AG09309 (cell line): Measurements from ENCODE around the gene GRHL1.
A peak's percentile ranks its signal among the peaks of the same experiment; 100 is the strongest.

ENCODE experiments used
- DNase-seq: peaks from one replicate; pipeline ENCODE4 v3.0.0-alpha.2; 2010; ENCODE audit warnings: low read depth
- H3K4me3 ChIP-seq: 2 replicates; pipeline ENCODE4 v1.5.1; 2011; ENCODE audit warnings: mild to moderate bottlenecking, low read depth, low read length, moderate library complexity; ENCODE audit not compliant: control insufficient read depth
- TF ChIP-seq, protein P1 (sequence below): IDR thresholded peaks from 2 replicates; pipeline ENCODE4 v1.5.1; 2011; ENCODE audit warnings: mild to moderate bottlenecking, low read depth, low read length, inconsistent platforms; ENCODE audit not compliant: insufficient read depth, control insufficient read depth; ENCODE audit errors: missing control alignments

Gene GRHL1

DNA sequence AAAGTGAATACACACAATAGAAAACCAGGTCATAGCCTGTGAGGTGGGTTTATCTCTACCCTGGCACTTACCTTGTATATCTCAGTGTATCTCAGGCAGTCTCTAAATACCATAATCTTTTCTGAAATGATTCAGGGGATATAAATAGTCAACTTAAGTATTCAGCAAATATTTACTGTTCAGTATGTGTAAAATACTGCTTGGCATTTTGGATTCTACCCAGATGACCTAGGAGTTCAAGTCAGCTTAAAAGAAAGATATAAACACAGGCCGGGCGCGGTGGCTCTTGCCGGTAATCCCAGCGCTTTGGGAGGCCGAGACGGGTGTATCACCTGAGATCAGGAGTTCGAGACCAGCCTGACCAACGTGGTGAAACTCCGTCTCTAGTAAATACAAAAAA is 23.8 kb downstream of the GRHL1 start:
- DNase-seq = no peak
- TF ChIP-seq, protein P1, sequence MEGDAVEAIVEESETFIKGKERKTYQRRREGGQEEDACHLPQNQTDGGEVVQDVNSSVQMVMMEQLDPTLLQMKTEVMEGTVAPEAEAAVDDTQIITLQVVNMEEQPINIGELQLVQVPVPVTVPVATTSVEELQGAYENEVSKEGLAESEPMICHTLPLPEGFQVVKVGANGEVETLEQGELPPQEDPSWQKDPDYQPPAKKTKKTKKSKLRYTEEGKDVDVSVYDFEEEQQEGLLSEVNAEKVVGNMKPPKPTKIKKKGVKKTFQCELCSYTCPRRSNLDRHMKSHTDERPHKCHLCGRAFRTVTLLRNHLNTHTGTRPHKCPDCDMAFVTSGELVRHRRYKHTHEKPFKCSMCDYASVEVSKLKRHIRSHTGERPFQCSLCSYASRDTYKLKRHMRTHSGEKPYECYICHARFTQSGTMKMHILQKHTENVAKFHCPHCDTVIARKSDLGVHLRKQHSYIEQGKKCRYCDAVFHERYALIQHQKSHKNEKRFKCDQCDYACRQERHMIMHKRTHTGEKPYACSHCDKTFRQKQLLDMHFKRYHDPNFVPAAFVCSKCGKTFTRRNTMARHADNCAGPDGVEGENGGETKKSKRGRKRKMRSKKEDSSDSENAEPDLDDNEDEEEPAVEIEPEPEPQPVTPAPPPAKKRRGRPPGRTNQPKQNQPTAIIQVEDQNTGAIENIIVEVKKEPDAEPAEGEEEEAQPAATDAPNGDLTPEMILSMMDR = no peak

DNA sequence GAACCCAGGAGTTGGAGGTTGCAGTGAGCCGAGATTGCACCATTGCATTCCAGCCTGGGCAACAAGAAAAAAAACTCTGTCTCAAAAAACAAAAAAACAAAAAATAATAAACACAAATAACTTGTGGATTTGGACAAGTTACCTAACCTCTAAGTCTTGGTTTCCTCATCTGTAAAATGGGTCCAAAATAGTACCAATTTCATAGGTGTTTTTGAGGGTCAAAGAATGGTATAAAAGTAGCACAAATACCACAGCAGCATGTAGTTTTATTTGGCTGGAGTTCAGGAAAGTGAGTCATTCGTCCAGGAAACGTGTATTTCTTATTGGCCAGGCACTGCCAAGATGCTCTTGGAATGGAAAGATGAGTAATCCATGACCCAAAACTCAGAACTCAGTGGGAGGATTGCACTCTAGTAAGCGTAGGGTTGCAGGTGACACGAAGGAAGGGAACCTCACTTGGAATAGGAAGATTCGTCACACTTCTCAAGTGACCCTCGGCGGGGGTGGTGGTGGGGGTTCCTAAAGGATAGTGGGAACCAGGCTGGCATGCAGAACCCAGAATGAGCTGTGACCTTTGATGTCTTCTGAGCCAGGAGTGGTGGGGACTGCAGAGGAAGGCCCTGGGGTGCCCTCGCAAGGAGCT is 24.4 kb downstream of the GRHL1 start:
- no peak overlapping the region for H3K4me3 ChIP-seq
- DNase-seq = peak; percentile 89
- TF ChIP-seq, protein P1 = no peak

More for the DNA sequence above, 23.8 kb downstream of the GRHL1 start:
- no peak overlapping the region for H3K4me3 ChIP-seq

DNA sequence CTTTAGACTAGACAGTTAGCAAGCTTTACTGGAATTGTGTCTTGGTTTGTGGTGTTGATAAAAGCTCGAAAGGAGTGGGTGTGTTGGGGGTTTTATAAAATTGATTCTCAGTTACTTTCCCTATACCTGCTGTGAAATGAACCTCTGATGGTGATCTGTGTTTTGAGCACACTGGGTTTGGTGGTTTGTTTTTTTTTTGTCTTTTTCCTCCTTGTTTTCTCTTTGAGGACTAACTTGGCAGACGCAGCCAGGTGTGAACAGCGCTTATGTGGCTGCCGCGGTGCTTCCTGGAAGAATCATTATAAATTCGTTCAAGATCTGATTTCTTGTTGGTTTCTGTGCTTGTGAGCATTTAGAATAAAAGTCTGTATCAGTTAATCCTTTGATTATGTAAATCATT is 28.5 kb downstream of the GRHL1 start:
- TF ChIP-seq, protein P1 = no peak
- DNase-seq = no peak
- H3K4me3 ChIP-seq = no peak overlapping the region

DNA sequence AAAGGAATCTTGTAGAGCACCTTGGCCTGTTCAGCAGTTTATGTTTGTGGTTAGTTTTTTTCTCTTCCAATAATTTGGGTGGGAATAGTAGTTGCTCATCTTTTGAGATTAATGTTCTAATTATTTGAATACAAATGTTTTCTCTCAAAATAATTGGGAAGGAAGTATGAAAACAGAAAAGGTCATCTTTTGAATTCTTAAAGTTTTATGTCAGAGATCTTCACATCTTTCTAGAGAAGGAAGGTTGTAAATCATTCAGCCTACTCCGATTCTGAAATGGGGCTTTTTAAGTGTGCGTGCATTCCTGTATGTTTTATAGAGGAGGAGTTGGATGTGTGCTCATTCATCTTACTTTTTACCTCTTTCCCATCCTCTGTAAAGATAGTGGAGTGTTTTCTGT is 29.0 kb downstream of the GRHL1 start:
- TF ChIP-seq, protein P1 = no peak
- DNase-seq = no peak
- H3K4me3 ChIP-seq = no peak overlapping the region

DNA sequence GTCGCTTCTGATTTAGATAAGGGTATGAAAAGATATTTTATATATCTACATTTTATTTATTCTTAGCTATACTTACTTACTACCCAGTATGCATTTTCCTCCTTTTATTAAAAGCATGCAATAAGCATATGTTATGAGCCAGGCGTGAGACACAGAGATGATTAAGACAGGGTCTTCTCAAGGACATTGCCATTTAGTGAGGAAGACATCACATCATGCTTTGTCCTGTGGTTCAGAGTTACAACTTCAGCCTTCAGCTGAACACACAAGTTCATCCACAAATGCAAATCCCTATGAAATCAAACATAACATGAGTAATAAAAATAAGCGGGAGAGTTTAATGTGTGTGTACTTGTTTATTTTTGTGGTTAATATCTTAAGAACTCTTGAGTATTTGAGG is 30.2 kb downstream of the GRHL1 start:
- no peak for DNase-seq
- TF ChIP-seq, protein P1 = no peak
- no peak overlapping the region for H3K4me3 ChIP-seq

DNA sequence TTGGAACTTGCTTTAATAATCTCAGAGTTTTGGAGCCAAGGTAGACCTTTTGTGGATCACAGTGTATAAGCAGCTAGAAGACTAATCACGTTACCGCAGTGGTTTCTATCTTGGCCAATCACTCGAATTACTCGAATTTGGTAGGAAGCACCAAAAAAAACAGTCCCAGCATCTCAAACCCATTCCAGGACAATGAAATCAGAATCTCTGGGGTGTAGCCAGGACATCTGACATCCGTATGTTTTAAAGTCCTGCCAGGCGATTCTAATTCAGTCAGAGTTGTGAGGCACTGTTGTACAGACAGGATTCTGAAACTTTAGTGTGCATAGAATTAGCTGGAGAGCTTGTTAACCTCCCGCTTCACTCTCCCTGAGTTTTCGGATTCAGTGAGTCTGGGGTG is 30.8 kb downstream of the GRHL1 start:
- TF ChIP-seq, protein P1 = no peak
- H3K4me3 ChIP-seq = no peak overlapping the region
- peak; percentile 81 for DNase-seq
